Endothelial cell of umbilical vein (primary cell): ENCODE results near the gene MTMR4. TPM values are rescaled to one million over a fixed set of nuclear protein-coding genes. Genes with fewer than 3 reads are reported as not detected.

Source experiments
- BruUV-seq: library from RNA; stranded (reverse); fragments of 400-500 nt; replicated peaks from 2 replicates; lab custom pipeline; 2021; lab: Mats Ljungman, UMichigan
- CTCF ChIA-PET: fragments of 300-600, 350-600 bp; sonication (Branson Sonifier 250); formaldehyde crosslinking; loops from one replicate; lab custom pipeline; 2021; ENCODE audit warnings: antibody characterized with exemption, inconsistent platforms; lab: Charles Lee
- POLR2A ChIA-PET: fragments of 300-600, 350-600 bp; sonication (Branson Sonifier 250); formaldehyde crosslinking; loops from one replicate; lab custom pipeline; 2021; ENCODE audit warnings: antibody characterized with exemption, inconsistent platforms; lab: Charles Lee
- DNase-seq: peaks from one replicate; pipeline ENCODE4 v3.0.0-alpha.2; 2011; ENCODE audit warnings: low read depth, low spot score
- FAIRE-seq: peaks from 2 replicates; lab custom pipeline; 2011; peaks lifted over from hg19 to GRCh38; lab: Jason Lieb, UNC
- H2AFZ ChIP-seq: 2 replicates; pipeline ENCODE4 v1.6.0; 2012; ENCODE audit warnings: low read depth, low read length, control low read depth, inconsistent platforms
- H3K27ac ChIP-seq: 2 replicates; pipeline ENCODE4 v1.5.1; 2011; ENCODE audit warnings: low read depth, mild to moderate bottlenecking, control low read depth, low read length, moderate library complexity; ENCODE audit not compliant: insufficient read depth
- H3K27me3 ChIP-seq, 2 experiments: 2 replicates each; pipeline versions ENCODE4 v1.6.0 to v1.6.1; 2011; ENCODE audit warnings: low read length in 2 of 2, mixed read lengths in 1 of 2; ENCODE audit not compliant: control insufficient read depth in 2 of 2, insufficient read depth in 2 of 2
- H3K36me3 ChIP-seq, 2 experiments: 2 replicates in 1 of 2; 3 replicates in 1 of 2; pipeline ENCODE4 v1.5.1; 2011; ENCODE audit warnings: low read length in 2 of 2, mild to moderate bottlenecking in 1 of 2, moderate library complexity in 1 of 2; ENCODE audit not compliant: control insufficient read depth in 2 of 2, insufficient read depth in 2 of 2; ENCODE audit errors: extremely low read depth in 1 of 2
- H3K4me1 ChIP-seq: 3 replicates; pipeline ENCODE4 v1.5.1; 2011; ENCODE audit warnings: mild to moderate bottlenecking, low read length; ENCODE audit not compliant: control insufficient read depth, insufficient read depth; ENCODE audit errors: extremely low read depth
- H3K4me2 ChIP-seq: 2 replicates; pipeline ENCODE4 v1.6.1; 2011; ENCODE audit warnings: low read length, control low read depth, mixed read lengths; ENCODE audit not compliant: insufficient read depth
- H3K4me3 ChIP-seq, 3 experiments: fragments of 200-600 bp in 1 of 3; sonication (generic), shearing (Covaris generic) in 1 of 3; replicated peaks in 1 of 3; 2 replicates each; pipeline ENCODE4 v1.5.1; 2011 to 2016; ENCODE audit warnings: control low read depth in 3 of 3, low read length in 3 of 3, mild to moderate bottlenecking in 2 of 3, inconsistent platforms in 1 of 3, low read depth in 1 of 3, moderate library complexity in 1 of 3; ENCODE audit not compliant: insufficient read depth in 1 of 3
- H3K79me2 ChIP-seq: 2 replicates; pipeline ENCODE4 v1.6.0; 2012; ENCODE audit warnings: low read length, inconsistent platforms; ENCODE audit not compliant: control insufficient read depth, insufficient read depth
- H3K9ac ChIP-seq: replicated peaks from 2 replicates; pipeline ENCODE3; 2011; ENCODE audit warnings: low read length, control low read depth; ENCODE audit not compliant: insufficient read depth; ENCODE audit errors: extremely low read depth
- H3K9me1 ChIP-seq: replicated peaks from 3 replicates; pipeline ENCODE4 v1.6.0; 2011; ENCODE audit warnings: mild to moderate bottlenecking, low read length; ENCODE audit not compliant: control insufficient read depth, insufficient read depth; ENCODE audit errors: extremely low read depth
- H3K9me3 ChIP-seq: replicated peaks from 2 replicates; pipeline ENCODE4 v1.5.1; 2012; ENCODE audit warnings: low read length, inconsistent platforms; ENCODE audit not compliant: control insufficient read depth, insufficient read depth
- H4K20me1 ChIP-seq: replicated peaks from 2 replicates; pipeline ENCODE3; 2011; ENCODE audit warnings: mild to moderate bottlenecking, low read length; ENCODE audit not compliant: control insufficient read depth, insufficient read depth; ENCODE audit errors: extremely low read depth
- EZH2 ChIP-seq: IDR thresholded peaks from 2 replicates; pipeline ENCODE4 v1.6.1; 2012; ENCODE audit warnings: borderline replicate concordance, low read depth, mild to moderate bottlenecking, moderate library complexity, low read length, inconsistent platforms; ENCODE audit not compliant: severe bottlenecking
- FOS ChIP-seq: IDR thresholded peaks from 2 replicates; pipeline ENCODE4 v1.6.1; 2011; ENCODE audit warnings: mild to moderate bottlenecking, low read length, moderate library complexity, borderline replicate concordance; ENCODE audit not compliant: insufficient read depth
- GATA2 ChIP-seq: IDR thresholded peaks from 2 replicates; pipeline ENCODE4 v1.7.0; 2011; ENCODE audit warnings: low read depth, mild to moderate bottlenecking, moderate library complexity, mixed read lengths, low read length; ENCODE audit not compliant: insufficient read length, insufficient read depth
- JUN ChIP-seq: IDR thresholded peaks from 2 replicates; pipeline ENCODE4 v1.6.1; 2011; ENCODE audit warnings: borderline replicate concordance, low read depth; ENCODE audit not compliant: insufficient read length, insufficient read depth
- MYC ChIP-seq: IDR thresholded peaks from one replicate; pipeline ENCODE4 v1.6.1; 2011; ENCODE audit warnings: mild to moderate bottlenecking, low read depth, low read length
- POLR2A ChIP-seq: IDR thresholded peaks from 2 replicates; pipeline ENCODE4 v1.6.1; 2012; ENCODE audit warnings: low read depth, mild to moderate bottlenecking, control low read depth, low read length
- POLR2AphosphoS5 ChIP-seq: IDR thresholded peaks from 2 replicates; pipeline ENCODE4 v1.6.1; 2012; ENCODE audit warnings: low read depth, mild to moderate bottlenecking, control low read depth, low read length, moderate library complexity; ENCODE audit not compliant: insufficient read depth
- dilution Hi-C: fragments of 300-500 bp; cut with MboI; formaldehyde crosslinking; loops from one replicate; pipeline ENCODE4 v1.15.0; 2019; ENCODE audit warnings: low sequenced_read_pairs; ENCODE audit not compliant: extremely low pct_ligation_motif_present
- intact Hi-C: fragments of 100-400 bp; cut with micrococcal nuclease; formaldehyde crosslinking; loops from one replicate; pipeline ENCODE4 v1.10.0; 2022
- polyA plus RNA-seq, 4 experiments: library from polyadenylated mRNA; depleted of rRNA in 3 of 4; stranded (reverse) in 3 of 4; unstranded in 1 of 4; fragments of >200 nt; gene quantifications; 2 replicates each; pipeline versions ENCODE4 v1.2.1 to v1.2.3, GENCODE V29; 2011 to 2012; ENCODE audit warnings: missing spikeins in 1 of 4
- total RNA-seq: library from RNA; stranded (reverse); gene quantifications from 2 replicates; pipeline ENCODE4 v1.2.3, GENCODE V29; 2021
- TF ChIP-seq, protein P1 (sequence below), 2 donors: IDR thresholded peaks; 1 replicate in 1 of 2; 2 replicates in 1 of 2; pipeline ENCODE4 v1.5.1; 2011; ENCODE audit warnings: low read length in 2 of 2, mild to moderate bottlenecking in 2 of 2, moderate library complexity in 2 of 2, control low read depth in 1 of 2, inconsistent platforms in 1 of 2, low read depth in 1 of 2; ENCODE audit not compliant: insufficient read depth in 1 of 2; ENCODE audit errors: extremely low read depth in 1 of 2
- TF ChIP-seq, protein P2 (sequence below): IDR thresholded peaks from 2 replicates; pipeline ENCODE4 v1.6.1; 2011; ENCODE audit not compliant: insufficient read depth, insufficient read length

MTMR4 gene
- total and polyA plus RNA-seq, 2 donors (not counting 3 experiments of a cell fraction or from before 2014, with no cell fraction given) = 25.1 to 41.0 TPM

DNA sequence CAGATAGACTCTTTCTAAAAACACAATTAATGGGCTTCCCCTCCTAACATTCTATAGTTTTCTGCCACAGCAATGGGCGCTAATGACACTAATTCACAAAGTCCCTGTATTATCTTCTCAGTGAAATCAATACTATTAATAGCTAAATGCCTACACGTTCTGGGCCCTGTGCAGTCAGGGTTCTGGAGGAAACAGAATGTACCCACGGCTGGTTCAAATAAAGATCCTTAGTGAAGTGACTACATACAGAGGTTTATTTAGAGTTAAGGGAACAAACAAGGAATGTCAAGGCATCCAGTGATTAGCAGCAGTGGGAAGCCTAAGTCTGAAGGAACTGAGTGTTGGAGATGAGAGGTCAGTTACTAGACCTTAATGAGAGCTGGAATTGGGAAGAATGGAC is 43.5 kb upstream of the MTMR4 start:
- BruUV-seq = no TSS peak
- Histone ChIP-seq H3K9me3 (no peaks in the 10 kb centered on the region), H3K27me3 (peaks cover 0 to 3% of the 10 kb centered on the region in 2 experiments), H3K4me1 (no peaks in the 10 kb centered on the region), H3K4me2 (no peak overlapping the region), H3K9ac (no peak overlapping the region), H3K79me2 (no peaks in the 10 kb centered on the region), H4K20me1 (no peaks in the 10 kb centered on the region), H2AFZ (no peak overlapping the region), H3K27ac (no peak overlapping the region), H3K9me1 (no peaks in the 10 kb centered on the region), H3K36me3 (no peaks in the 10 kb centered on the region), H3K4me3 (no peak overlapping the region)
- FAIRE-seq = no peak
- dilution Hi-C loops (no loop called here), intact Hi-C loops (no loop called here)
- DNase-seq = no peak
- ChIA-PET POLR2A (no interaction called here), CTCF (interaction anchor here (1.0 to 1.8 kb wide), 2 partner anchors 20 to 39 kb away, joined by 3 to 5 read pairs; no protein-coding TSS in a partner anchor)
- no peak for TF ChIP-seq MYC
- no peak for TF ChIP-seq POLR2AphosphoS5
- TF ChIP-seq FOS = no peak
- TF ChIP-seq, protein P1, sequence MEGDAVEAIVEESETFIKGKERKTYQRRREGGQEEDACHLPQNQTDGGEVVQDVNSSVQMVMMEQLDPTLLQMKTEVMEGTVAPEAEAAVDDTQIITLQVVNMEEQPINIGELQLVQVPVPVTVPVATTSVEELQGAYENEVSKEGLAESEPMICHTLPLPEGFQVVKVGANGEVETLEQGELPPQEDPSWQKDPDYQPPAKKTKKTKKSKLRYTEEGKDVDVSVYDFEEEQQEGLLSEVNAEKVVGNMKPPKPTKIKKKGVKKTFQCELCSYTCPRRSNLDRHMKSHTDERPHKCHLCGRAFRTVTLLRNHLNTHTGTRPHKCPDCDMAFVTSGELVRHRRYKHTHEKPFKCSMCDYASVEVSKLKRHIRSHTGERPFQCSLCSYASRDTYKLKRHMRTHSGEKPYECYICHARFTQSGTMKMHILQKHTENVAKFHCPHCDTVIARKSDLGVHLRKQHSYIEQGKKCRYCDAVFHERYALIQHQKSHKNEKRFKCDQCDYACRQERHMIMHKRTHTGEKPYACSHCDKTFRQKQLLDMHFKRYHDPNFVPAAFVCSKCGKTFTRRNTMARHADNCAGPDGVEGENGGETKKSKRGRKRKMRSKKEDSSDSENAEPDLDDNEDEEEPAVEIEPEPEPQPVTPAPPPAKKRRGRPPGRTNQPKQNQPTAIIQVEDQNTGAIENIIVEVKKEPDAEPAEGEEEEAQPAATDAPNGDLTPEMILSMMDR (IDR thresholded peaks at IDR 0.05; ENCODE audit: extremely low read depth in 1 of 2, insufficient read depth in 1 of 2, low read depth in 1 of 2, low read length in 2 of 2) = no peak
- TF ChIP-seq JUN = no peak
- TF ChIP-seq, protein P2, sequence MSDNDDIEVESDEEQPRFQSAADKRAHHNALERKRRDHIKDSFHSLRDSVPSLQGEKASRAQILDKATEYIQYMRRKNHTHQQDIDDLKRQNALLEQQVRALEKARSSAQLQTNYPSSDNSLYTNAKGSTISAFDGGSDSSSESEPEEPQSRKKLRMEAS = no peak
- TF ChIP-seq GATA2 = no peak
- no peak for TF ChIP-seq EZH2
- TF ChIP-seq POLR2A = no peak
